ENCODE measurements around the gene FCN1.

DNA sequence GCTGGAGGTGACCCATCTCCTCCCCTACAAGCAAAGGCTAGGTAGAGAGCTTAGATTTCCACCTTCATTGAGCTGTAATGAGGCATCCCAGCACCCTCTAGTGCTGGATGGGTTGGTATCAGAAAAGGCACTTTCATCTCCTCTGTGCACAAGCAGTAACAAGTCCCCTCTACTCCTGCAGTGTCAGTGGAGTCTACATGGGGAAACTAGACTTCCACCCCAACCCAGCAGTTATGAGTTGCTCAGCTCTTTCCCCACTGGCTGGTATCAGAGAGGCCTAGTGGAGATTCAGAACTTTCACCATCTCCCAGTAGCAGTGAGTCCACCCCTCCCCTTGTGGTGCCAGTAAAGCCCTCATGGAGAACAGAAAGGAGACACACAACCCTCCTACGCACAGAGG lies 17.9 kb downstream of the FCN1 start:
- TF ChIP-seq CTCF (IDR thresholded peaks at IDR 0.05) (no peak), EP300 (IDR thresholded peaks at IDR 0.05) (no peak), POLR2AphosphoS5 (IDR thresholded peaks at IDR 0.05) (no peak)
